Osteoblast (primary cell): ENCODE results near the gene TLE2. TPM values are rescaled to one million over a fixed set of nuclear protein-coding genes. Genes with fewer than 3 reads are reported as not detected.
A peak's percentile ranks its signal among the peaks of the same experiment; 100 is the strongest.
"Not testable (repeated sequence)": the region's sequence is repeated elsewhere in the genome, so short reads cannot be mapped to it uniquely, and the experiment has no call there.

Source experiments
- DNase-seq: peaks from one replicate; pipeline ENCODE4 v3.0.0; 2011; ENCODE audit warnings: low spot score, mixed read lengths; ENCODE audit not compliant: insufficient read length; ENCODE audit errors: missing footprints
- H2AFZ ChIP-seq: 2 replicates; pipeline ENCODE4 v1.6.0; 2011; ENCODE audit warnings: mild to moderate bottlenecking, low read length
- H3K27ac ChIP-seq: 2 replicates; pipeline ENCODE4 v1.5.1; 2011; ENCODE audit warnings: mild to moderate bottlenecking, low read depth, low read length, moderate library complexity
- H3K27me3 ChIP-seq: 2 replicates; pipeline ENCODE4 v1.6.0; 2012; ENCODE audit warnings: mild to moderate bottlenecking, control low read depth, inconsistent platforms, low read length, moderate library complexity; ENCODE audit not compliant: insufficient read depth
- H3K36me3 ChIP-seq: 2 replicates; pipeline ENCODE4 v1.5.1; 2011; ENCODE audit warnings: mild to moderate bottlenecking, low read length, control low read depth, moderate library complexity; ENCODE audit not compliant: insufficient read depth
- H3K4me1 ChIP-seq: 2 replicates; pipeline ENCODE4 v1.5.1; 2011; ENCODE audit warnings: mild to moderate bottlenecking, low read length, control low read depth, moderate library complexity; ENCODE audit not compliant: insufficient read depth
- H3K4me2 ChIP-seq: 2 replicates; pipeline ENCODE4 v1.6.0; 2011; ENCODE audit warnings: mild to moderate bottlenecking, low read length; ENCODE audit not compliant: insufficient read depth
- H3K4me3 ChIP-seq: fragments of 200-600 bp; sonication (generic); 3 replicates; pipeline ENCODE4 v1.5.1; 2012; ENCODE audit warnings: mild to moderate bottlenecking, low read length, inconsistent platforms; ENCODE audit not compliant: insufficient read depth
- H3K79me2 ChIP-seq: 2 replicates; pipeline ENCODE4 v1.6.0; 2012; ENCODE audit warnings: mild to moderate bottlenecking, low read length, control low read depth, inconsistent platforms; ENCODE audit not compliant: insufficient read depth
- H3K9me3 ChIP-seq: 2 replicates; pipeline ENCODE4 v1.5.1; 2011; ENCODE audit warnings: low read depth, low read length, control low read depth
- H4K20me1 ChIP-seq: 2 replicates; pipeline ENCODE4 v1.6.0; 2012; ENCODE audit warnings: mild to moderate bottlenecking, low read length, control low read depth; ENCODE audit not compliant: insufficient read depth
- total RNA-seq: library from RNA; depleted of rRNA; stranded (reverse); fragments of >200 nt; gene quantifications from 2 replicates; pipeline ENCODE4 v1.2.3, GENCODE V29; 2012
- TF ChIP-seq, protein P1 (sequence below): IDR thresholded peaks from 2 replicates; pipeline ENCODE4 v1.5.1; 2011; ENCODE audit warnings: mild to moderate bottlenecking, low read depth, low read length, moderate library complexity; ENCODE audit errors: extremely low read depth

TLE2 gene
- total RNA-seq, 1 donor, result 5.1 TPM

DNA sequence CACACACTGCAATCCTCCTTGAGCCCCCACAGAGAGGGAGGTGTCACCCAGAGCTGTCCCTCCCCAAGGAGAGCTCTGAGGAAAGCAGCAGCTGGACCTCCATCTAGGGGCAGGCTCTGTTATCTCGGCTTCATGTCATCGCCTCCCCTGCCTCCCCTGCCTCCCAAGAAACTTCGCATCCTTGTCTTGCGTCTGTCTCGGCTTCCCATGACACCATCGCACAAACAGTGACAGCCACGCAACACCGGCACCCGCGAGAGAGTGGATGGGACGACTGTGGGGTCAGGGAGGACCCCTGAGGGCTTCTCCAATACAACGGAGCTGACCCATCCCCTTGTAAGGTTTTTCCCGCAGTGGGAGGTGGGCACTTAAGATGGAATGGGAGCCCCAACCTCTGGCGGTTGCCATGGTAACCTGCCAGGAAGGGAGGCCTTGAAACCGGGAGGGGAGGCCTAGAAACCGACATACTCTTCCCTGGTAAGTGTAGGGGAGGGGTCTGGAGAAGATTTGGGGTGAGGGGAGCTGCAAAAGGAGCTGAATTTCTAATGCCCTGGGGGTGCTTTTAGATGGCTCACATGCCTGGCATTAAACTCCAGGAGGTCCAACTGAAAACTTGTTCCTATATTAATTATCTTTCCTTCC, 16.3 kb downstream of the TLE2 start:
- H3K27ac ChIP-seq, result no peak overlapping the region
- DNase-seq, result peak; percentile 75
- no peaks in the 10 kb centered on the region for H3K27me3 ChIP-seq
- no peak overlapping the region for H3K4me3 ChIP-seq
- no peak overlapping the region for H3K4me2 ChIP-seq
- H3K4me1 ChIP-seq, result no peaks in the 10 kb centered on the region
- H3K79me2 ChIP-seq, result no peaks in the 10 kb centered on the region
- H4K20me1 ChIP-seq, result no peaks in the 10 kb centered on the region
- no peaks in the 10 kb centered on the region for H3K9me3 ChIP-seq
- TF ChIP-seq, protein P1, sequence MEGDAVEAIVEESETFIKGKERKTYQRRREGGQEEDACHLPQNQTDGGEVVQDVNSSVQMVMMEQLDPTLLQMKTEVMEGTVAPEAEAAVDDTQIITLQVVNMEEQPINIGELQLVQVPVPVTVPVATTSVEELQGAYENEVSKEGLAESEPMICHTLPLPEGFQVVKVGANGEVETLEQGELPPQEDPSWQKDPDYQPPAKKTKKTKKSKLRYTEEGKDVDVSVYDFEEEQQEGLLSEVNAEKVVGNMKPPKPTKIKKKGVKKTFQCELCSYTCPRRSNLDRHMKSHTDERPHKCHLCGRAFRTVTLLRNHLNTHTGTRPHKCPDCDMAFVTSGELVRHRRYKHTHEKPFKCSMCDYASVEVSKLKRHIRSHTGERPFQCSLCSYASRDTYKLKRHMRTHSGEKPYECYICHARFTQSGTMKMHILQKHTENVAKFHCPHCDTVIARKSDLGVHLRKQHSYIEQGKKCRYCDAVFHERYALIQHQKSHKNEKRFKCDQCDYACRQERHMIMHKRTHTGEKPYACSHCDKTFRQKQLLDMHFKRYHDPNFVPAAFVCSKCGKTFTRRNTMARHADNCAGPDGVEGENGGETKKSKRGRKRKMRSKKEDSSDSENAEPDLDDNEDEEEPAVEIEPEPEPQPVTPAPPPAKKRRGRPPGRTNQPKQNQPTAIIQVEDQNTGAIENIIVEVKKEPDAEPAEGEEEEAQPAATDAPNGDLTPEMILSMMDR, result no peak
- H2AFZ ChIP-seq, result no peak overlapping the region
- H3K36me3 ChIP-seq, result no peaks in the 10 kb centered on the region

DNA sequence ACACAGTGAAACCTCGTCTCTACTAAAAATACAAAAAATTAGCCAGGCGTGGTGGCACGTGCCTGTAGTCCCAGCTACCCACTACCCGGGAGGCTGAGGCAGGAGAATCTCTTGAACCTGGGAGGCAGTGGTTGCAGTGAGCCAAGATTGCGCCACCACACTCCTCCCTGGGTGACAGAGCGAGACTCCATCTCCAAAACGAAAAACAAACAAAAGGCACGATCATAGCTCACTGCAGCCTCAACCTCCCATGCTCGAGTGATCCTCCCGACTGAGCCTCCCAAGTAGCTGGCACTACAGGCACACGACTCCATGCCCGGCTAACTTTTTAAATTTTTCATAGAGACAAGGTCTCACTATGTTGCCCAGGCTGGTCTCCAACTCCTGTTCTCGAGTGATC, 17.0 kb downstream of the TLE2 start:
- H3K4me3 ChIP-seq, H3K36me3 ChIP-seq, H3K4me1 ChIP-seq, DNase-seq, H3K79me2 ChIP-seq, H3K27ac ChIP-seq, H2AFZ ChIP-seq, H3K27me3 ChIP-seq, H4K20me1 ChIP-seq, H3K9me3 ChIP-seq, H3K4me2 ChIP-seq: not testable (repeated sequence)

DNA sequence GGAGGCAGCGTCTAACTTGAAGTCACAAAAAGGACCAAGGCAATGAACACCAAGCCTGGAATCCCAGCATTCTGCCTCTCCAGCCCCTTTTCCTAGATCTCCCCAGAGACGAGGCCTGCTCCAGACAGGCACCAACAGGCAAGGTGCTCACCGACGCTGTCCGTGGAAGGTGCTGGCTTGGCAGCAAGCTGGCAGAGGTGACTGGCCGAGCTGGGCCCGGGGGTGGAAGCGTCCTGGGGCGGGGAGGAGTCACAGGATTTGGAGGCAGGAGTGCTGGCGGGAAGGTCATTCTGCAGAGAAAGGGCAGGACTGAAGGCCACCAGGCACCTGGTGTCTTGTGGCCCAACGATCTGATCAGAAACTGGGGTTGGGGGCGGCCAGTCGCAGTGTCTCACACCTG, 18.2 kb downstream of the TLE2 start:
- H3K27me3 ChIP-seq, result no peaks in the 10 kb centered on the region
- no peaks in the 10 kb centered on the region for H3K4me1 ChIP-seq
- H3K4me3 ChIP-seq, result no peak overlapping the region
- no peaks in the 10 kb centered on the region for H3K9me3 ChIP-seq
- no peak overlapping the region for H2AFZ ChIP-seq
- no peaks in the 10 kb centered on the region for H3K79me2 ChIP-seq
- no peaks in the 10 kb centered on the region for H4K20me1 ChIP-seq
- no peaks in the 10 kb centered on the region for H3K36me3 ChIP-seq
- DNase-seq, result peak; percentile 66
- H3K4me2 ChIP-seq, result no peak overlapping the region
- H3K27ac ChIP-seq, result no peak overlapping the region
- TF ChIP-seq, protein P1, result no peak

DNA sequence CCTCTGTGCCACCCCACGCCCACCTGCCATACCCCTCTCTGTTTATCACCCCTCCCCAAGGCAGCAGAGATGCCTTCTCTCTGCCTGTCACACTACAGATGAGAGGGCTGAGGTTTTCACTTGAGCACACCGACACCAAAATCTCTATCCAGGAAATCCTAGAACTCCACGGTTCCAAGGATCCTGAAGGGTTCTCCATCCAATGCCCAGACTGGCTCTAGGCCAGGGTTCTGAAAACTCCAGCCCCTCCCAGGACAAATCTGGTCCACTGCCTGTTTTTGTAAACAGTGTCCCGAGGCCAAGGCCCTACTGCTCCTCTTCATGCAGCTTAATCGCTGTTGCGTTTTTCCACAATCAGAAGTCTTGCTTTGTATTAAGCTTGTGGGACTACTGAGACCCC, 20.1 kb downstream of the TLE2 start:
- no peaks in the 10 kb centered on the region for H3K79me2 ChIP-seq
- no peaks in the 10 kb centered on the region for H3K27me3 ChIP-seq
- no peaks in the 10 kb centered on the region for H3K9me3 ChIP-seq
- DNase-seq, result peak; percentile 45
- TF ChIP-seq, protein P1, result no peak
- H2AFZ ChIP-seq, result no peak overlapping the region
- no peaks in the 10 kb centered on the region for H3K36me3 ChIP-seq
- H4K20me1 ChIP-seq, result no peaks in the 10 kb centered on the region
- no peak overlapping the region for H3K27ac ChIP-seq
- H3K4me1 ChIP-seq, result no peaks in the 10 kb centered on the region
- no peak overlapping the region for H3K4me2 ChIP-seq
- H3K4me3 ChIP-seq, result no peak overlapping the region
